ENCODE measurements around the gene STYXL2.
A peak's percentile ranks its signal among the peaks of the same experiment; 100 is the strongest.

STYXL2 gene

DNA sequence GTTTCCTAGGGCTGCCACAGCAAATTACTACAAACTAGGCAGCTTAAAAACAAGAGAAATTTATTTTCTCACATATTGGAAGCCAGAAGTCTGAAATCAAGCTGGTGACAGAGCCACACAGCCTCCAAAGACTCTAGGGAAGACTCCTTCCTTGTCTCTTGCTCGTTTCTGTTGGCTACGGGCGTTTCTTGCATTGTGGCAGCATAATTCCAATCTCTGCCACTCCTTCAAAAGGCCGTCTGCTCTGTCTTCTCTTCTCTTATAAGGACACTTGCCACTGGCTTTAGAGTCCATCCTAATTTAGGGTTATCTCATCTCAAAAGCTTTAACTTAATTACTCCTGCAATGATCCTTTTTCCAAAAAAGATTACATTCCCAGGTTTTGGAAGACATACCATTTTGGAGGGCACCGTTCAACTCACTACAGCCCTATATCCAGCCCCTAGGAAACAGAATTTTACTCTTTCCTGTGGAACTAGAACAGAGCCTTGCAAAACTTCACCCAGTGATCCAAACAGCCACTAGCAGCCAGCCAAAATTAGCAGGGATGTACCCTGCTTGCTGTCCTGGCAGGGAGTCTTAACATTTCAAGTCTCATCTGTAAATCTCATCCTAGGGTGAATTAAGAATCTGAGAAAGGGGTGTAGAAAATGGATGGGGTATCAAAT lies 9.2 kb downstream of the STYXL2 start:
- DNase-seq (ENCODE audit: low spot score): no peak
- TF ChIP-seq, protein P1, sequence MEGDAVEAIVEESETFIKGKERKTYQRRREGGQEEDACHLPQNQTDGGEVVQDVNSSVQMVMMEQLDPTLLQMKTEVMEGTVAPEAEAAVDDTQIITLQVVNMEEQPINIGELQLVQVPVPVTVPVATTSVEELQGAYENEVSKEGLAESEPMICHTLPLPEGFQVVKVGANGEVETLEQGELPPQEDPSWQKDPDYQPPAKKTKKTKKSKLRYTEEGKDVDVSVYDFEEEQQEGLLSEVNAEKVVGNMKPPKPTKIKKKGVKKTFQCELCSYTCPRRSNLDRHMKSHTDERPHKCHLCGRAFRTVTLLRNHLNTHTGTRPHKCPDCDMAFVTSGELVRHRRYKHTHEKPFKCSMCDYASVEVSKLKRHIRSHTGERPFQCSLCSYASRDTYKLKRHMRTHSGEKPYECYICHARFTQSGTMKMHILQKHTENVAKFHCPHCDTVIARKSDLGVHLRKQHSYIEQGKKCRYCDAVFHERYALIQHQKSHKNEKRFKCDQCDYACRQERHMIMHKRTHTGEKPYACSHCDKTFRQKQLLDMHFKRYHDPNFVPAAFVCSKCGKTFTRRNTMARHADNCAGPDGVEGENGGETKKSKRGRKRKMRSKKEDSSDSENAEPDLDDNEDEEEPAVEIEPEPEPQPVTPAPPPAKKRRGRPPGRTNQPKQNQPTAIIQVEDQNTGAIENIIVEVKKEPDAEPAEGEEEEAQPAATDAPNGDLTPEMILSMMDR (IDR thresholded peaks at IDR 0.05; ENCODE audit: extremely low read depth, insufficient read depth, missing control alignments): no peak
- in situ Hi-C loops (cut with MboI; ENCODE audit: low pct_unique_long_range_greater_than_20kb, low sequenced_read_pairs, unreplicated experiment): no loop called here

DNA sequence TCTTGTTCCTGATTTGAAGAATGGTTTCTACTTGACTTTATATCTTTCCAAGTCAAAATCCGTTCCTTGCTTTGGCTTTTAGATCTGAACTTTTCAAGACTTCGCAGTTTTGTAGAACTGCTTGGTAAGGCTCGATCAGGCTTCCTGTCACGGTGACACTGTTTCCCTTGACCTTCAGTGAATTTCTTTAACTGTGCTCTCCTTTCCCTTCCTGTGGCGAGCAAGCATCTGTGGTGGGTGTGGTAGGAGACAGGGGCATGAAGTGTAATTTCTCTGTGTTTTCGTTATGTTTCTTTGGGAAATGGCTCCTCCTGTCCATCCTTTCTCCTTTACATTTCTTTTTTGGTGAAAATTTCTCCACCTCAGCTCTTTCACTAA lies 10.4 kb downstream of the STYXL2 start:
- TF ChIP-seq, protein P1 (IDR thresholded peaks at IDR 0.05; ENCODE audit: extremely low read depth, insufficient read depth, missing control alignments): no peak
- in situ Hi-C loops (cut with MboI; ENCODE audit: low pct_unique_long_range_greater_than_20kb, low sequenced_read_pairs, unreplicated experiment): no loop called here
- no peak for DNase-seq (ENCODE audit: low spot score)

DNA sequence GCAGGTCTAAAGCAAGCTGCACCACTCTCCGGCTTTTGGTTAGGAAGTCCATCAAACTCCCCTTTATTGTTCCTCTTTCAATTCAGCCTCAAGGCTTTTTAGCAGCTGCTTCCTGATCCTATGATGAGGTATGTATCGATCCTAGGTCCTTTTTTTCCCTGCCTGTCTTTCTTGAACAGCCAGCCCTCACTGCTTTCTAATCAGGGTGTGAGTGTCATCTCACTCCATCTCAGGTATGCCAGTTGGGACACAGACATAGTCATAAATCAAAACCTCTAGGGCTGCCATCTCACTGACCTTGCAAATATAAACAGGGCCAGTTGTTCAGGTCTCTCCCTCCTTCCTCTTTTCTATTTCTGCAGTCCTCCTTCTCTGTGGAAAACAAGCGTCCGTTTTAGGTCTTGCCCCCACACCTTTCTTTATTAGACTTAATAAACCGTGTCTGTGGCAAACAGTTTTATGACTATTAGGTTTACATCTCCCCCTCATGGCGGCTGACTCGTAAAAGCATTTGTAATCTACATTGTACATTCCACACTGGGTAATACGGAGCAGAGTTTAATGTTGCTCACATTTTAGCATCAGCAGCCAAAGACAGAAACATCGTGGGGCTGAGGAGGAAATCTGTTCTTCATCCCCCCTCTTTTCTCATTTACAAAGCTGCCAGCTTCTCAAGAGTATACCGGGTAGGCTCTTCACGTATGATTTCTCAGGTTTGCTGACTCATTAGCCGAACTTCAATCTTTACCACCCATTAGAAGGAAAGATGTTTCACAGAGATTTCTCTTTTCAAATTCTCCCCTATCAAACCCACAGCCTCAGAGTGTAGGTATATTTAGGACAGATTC lies 11.6 kb downstream of the STYXL2 start:
- no peak for DNase-seq (ENCODE audit: low spot score)
- TF ChIP-seq, protein P1 (IDR thresholded peaks at IDR 0.05; ENCODE audit: extremely low read depth, insufficient read depth, missing control alignments): peak; percentile 1
- in situ Hi-C loops (cut with MboI; ENCODE audit: low pct_unique_long_range_greater_than_20kb, low sequenced_read_pairs, unreplicated experiment): no loop called here

DNA sequence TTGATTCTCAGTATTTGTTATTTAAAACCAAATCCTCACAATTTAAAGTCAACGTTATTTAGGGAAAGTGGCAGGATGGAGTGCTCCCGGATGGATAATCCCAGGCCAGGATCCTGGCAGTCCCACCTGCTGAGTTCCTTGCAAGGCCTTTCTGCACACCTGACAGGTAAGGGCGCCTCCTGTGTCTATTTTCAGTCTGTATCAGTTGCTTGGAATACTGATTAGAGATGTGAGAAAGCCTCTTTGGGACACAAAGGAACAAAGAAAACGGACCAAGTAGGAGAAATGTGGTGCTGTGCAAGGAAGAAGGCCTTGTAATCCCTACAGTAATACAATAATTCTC lies 12.2 kb downstream of the STYXL2 start:
- no peak for DNase-seq (ENCODE audit: low spot score)
- in situ Hi-C loops (cut with MboI; ENCODE audit: low pct_unique_long_range_greater_than_20kb, low sequenced_read_pairs, unreplicated experiment): no loop called here
- TF ChIP-seq, protein P1 (IDR thresholded peaks at IDR 0.05; ENCODE audit: extremely low read depth, insufficient read depth, missing control alignments): no peak

DNA sequence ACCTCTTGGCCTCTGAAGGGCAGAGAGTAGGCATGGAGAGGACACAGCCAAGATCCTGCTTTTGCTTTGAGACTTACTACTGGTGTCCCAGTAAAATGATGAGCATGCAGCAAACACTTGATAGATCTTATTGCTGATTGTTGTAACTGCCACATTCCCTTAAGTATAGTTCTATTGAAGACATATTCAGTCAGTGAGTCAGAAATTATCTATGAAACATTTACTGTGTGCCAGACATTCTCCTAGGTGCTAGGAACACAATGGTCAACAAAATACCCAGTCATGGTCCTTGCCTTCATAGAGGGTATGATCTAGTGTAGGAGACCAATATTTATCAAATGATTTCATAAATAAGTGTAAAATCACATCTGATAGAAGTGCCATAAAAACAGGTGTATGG lies 13.6 kb downstream of the STYXL2 start:
- no peak for DNase-seq (ENCODE audit: low spot score)
- in situ Hi-C loops (cut with MboI; ENCODE audit: low pct_unique_long_range_greater_than_20kb, low sequenced_read_pairs, unreplicated experiment): no loop called here
- TF ChIP-seq, protein P1 (IDR thresholded peaks at IDR 0.05; ENCODE audit: extremely low read depth, insufficient read depth, missing control alignments): no peak

DNA sequence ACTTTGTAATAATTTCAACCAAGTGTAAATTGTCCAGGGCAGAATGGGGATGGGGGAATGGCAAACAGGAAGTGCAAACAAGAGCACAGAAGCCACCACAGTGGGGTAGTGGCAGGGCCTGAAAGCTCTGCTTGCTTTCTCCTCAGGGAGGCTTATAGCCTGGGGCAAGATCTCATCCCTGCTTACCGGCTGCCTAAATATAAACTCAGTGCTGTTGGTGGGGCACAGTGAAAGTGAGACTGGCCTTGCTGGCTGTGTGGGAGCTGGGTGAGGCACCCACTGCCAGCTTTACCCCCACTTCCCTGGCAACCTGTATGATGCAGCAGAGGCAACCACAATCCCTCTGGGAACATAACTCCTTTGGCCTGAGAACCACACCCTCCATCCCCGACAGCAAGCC lies 15.2 kb downstream of the STYXL2 start:
- TF ChIP-seq, protein P1 (IDR thresholded peaks at IDR 0.05; ENCODE audit: extremely low read depth, insufficient read depth, missing control alignments): no peak
- DNase-seq (ENCODE audit: low spot score): no peak
- in situ Hi-C loops (cut with MboI; ENCODE audit: low pct_unique_long_range_greater_than_20kb, low sequenced_read_pairs, unreplicated experiment): no loop called here

Measured in GM13977 (cell line).